GM18873 (cell line): ENCODE results near the gene OR10V1.

Experiments
- ATAC-seq: cut with Tn5 transposase; IDR thresholded peaks from one replicate; pipeline ENCODE4 v1.9.1; 2021; ENCODE audit warnings: mild to moderate bottlenecking, moderate library complexity, moderate number of reproducible peaks; ENCODE audit not compliant: unreplicated experiment, low FRiP score

The OR10V1 gene

DNA sequence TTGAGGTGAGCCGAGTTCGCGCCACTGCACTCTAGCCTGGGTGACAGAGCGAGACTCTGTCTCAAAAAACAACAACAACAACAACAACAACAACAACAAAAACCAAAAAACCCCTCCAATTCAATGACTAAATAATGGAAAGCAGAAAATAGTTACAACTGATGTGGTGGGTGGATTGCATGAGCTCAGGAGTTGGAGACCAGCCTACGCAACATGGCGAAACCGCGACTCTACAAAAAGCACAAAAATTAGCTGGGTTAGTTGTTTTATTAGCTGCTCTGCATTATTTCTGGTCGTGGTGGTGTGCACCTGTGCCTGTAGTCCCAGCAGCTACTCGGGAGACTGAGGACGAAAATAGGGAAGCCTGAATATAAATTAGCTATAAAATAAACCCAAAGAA, 42.2 kb downstream of the OR10V1 start:
- no peak for ATAC-seq

DNA sequence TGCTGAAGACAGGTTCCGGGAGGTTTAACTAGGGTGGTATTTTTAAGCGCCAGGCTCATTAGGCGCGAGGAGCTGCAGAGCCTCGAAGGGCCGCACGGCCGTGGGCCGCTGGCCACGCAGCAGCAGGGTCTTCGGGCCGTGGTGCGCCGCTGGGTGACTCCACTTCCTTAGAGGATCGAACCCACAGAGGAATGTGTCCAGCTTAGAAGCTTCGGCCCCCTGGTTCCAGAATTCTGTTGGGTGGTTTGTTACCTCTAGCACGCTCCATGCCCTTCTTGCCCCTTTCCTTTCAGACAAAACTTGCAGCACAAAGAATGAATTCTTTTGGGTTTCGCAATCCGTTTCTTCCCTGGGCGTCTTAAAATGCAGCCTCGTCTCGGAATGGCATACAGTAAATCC, 44.0 kb downstream of the OR10V1 start:
- no peak for ATAC-seq

DNA sequence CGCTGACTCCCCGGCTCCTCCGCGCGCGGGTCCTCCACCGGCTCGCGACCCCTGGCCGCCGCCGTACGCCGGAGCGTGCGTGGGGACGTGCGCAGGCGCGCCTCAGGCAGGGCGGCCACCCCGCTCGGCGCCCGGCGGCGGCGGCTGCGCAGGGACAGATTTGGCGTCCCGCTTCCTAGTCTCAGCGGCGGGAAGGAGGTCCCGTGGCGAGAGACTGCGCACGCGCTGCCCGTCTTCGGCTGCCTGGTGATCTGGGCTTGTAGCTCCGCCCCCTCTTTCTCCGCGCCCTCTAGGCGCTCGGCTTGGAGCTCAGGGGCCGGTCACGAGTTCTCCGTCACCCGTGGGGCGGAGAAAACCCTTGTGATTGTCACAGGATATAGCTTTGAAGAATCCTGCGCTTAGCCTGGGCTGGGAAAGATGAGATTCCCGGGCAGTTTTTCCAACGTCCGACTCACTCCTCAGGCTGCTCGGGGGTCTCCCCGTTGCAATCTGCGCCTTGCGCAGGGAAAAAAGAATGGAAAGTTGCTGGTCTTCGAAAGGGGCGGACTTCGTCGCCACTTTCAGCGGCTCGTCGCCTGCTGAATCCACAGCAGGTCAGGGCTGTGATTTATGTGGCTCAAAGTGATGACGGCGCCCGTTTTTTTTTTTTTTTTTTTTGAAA, 44.6 kb downstream of the OR10V1 start, which contains the start of gene PATL1:
Gene PATL1, minus strand, starts transcription at position 88 of the 661 bp plus-strand sequence. CDS start 142 bp downstream, outside the sequence.
- peak; percentile 95 for ATAC-seq

DNA sequence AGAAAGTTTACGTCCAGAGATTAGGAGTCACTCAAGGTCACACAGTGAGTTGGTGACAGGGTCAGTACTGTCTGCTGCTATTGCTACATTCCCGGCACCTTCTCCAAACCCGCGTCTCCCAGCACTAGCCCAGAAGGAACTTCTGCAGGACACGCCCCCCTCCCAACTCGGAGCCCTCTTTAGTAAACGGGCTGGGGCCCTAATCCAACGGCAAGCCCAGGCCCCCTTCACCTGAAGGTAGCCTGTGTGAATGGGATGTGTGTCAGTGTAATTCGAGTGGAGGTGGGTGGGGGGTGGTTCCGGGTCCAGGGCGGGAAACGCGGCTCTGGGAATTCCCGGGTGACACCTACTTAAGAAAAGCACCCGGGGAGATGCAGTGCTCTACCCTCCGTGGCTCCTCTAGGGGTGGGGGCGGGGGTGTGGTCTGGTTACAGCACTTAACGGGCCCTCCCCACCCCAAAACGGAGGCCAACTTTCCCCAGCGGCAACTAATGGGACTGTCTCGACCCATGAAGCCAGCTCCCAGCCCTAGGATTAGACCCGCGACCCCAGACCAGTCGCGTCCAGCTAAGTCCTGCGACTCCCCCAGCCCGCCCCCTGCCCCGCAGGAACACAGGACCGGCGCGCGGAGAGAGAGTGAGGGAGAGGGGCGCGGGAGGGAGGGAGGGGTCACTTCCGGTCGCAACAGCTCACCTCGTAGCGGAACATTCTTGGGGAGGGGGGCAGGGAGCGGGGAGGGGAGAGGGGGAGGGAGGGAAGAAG, 45.3 kb downstream of the OR10V1 start:
- peak; percentile 11 for ATAC-seq

DNA sequence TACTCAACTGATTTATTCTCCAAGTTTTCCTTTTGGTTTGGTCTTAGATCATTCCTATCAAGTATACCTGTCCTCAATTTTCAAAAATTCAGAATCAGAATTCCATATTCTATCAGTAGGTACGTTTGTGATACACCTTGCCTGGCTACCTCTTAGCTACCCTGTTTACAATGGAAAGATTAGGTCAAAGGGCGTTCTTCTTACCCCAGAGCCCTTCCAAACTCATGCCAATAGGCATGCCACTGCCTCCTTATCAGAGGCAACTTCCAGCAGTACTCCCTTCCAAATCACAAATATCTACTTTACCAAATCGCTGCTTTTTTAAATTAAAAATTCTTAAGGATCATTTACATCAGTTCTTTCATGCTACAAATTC, 45.8 kb downstream of the OR10V1 start:
- no peak for ATAC-seq

DNA sequence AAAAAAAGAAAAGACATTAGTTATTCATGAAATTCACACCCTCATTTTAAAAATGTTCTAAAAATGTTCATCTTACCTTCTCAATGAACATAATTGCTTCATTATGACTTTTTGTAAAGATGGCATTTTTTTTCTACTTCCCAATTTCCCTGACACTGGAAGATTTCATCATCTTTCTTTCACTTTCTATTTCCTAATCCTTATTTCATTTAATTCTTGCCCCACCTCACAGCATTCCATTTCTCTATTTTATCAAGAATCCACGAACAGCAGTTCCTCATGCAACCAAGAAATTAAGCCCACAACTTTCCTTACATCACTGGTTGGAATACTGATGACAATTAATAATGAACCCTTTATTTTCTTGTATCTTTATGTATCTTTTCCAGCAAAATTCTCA, 46.7 kb downstream of the OR10V1 start:
- no peak for ATAC-seq
